ENCODE measurements around the gene LRRC3.

The LRRC3 gene

GRCh38 chr21:44480200-44481053 is 25.1 kb downstream of the LRRC3 start:
- DNase-seq: no peak

GRCh38 chr21:44482581-44483287 is 27.4 kb downstream of the LRRC3 start:
- DNase-seq: no peak

- no peak for DNase-seq
Measured at GRCh38 chr21:44483288-44484237, 28.3 kb downstream of the LRRC3 start.

GRCh38 chr21:44484498-44485253 is 29.4 kb downstream of the LRRC3 start:
- DNase-seq: no peak

GRCh38 chr21:44485254-44485793 is 30.0 kb downstream of the LRRC3 start:
- DNase-seq: peak; percentile 60

- no peak for DNase-seq
Measured at GRCh38 chr21:44485796-44486195, 30.5 kb downstream of the LRRC3 start.

GRCh38 chr21:44486302-44486701 is 31.0 kb downstream of the LRRC3 start:
- DNase-seq: no peak

GRCh38 chr21:44487831-44488230 is 32.5 kb downstream of the LRRC3 start:
- peak; percentile 61 for DNase-seq

GRCh38 chr21:44489962-44490361 is 34.7 kb downstream of the LRRC3 start:
- no peak for DNase-seq

- DNase-seq: no peak
Measured at GRCh38 chr21:44490405-44490804, 35.1 kb downstream of the LRRC3 start.

- DNase-seq: no peak
Measured at GRCh38 chr21:44490816-44491215, 35.5 kb downstream of the LRRC3 start.

- no peak for DNase-seq
Measured at GRCh38 chr21:44492567-44493385, 37.5 kb downstream of the LRRC3 start.

GRCh38 chr21:44494418-44494817 is 39.1 kb downstream of the LRRC3 start:
- DNase-seq: no peak

- no peak for DNase-seq
Measured at GRCh38 chr21:44494956-44495355, 39.6 kb downstream of the LRRC3 start.

- no peak for DNase-seq
Measured at GRCh38 chr21:44495611-44496563, 40.6 kb downstream of the LRRC3 start.

GRCh38 chr21:44496564-44497550 is 41.5 kb downstream of the LRRC3 start:
- DNase-seq: no peak

GRCh38 chr21:44497703-44498126 is 42.4 kb downstream of the LRRC3 start:
- no peak for DNase-seq
